LNCAP (cell line): ENCODE measurements around the gene ZNF112.

Experiments
- TF ChIP-seq, protein P1 (sequence below): fragments of 450-650 bp; IDR thresholded peaks from 2 replicates; pipeline ENCODE4 v1.5.1; 2017; ENCODE audit warnings: mild to moderate bottlenecking

Gene ZNF112

DNA sequence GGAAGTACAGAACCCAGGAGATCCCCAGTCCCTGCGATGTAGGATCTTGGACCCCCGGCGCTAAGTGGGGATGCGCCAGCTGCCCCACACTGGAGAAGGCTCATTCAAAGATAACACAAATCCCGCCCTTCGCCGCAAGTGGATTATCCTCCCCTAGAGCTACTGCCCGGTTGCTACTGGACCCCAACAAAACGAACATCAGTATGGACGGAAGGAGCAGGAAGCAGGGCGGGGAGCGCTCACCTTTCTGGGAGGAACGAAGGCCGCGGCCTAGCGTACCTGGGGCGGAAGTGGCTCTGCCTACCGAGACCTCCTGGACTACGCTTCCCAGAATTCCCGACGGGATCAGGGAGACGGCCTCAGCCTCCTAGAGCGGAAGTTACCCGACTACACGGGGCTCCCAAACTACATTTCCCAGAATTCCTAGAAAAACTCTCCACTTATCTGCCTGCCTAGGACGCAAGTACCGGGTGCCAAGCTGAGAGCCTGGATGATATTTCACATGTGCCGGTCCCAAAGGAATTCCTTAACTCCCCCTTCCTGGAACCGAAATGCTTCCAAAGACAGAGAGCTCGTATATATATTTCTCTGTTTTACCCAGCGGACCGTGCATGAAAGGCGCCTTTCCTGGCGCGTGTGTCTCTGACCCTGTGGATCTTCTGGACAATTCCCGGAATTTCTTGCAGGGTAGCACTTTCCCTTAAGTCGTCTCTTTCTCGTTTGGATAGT lies at the start of gene ZNF112:
Gene ZNF112 (minus strand): TSS at position 298 of the 729 bp plus-strand sequence. CDS start 16,141 bp downstream, outside the sequence.
- TF ChIP-seq, protein P1, sequence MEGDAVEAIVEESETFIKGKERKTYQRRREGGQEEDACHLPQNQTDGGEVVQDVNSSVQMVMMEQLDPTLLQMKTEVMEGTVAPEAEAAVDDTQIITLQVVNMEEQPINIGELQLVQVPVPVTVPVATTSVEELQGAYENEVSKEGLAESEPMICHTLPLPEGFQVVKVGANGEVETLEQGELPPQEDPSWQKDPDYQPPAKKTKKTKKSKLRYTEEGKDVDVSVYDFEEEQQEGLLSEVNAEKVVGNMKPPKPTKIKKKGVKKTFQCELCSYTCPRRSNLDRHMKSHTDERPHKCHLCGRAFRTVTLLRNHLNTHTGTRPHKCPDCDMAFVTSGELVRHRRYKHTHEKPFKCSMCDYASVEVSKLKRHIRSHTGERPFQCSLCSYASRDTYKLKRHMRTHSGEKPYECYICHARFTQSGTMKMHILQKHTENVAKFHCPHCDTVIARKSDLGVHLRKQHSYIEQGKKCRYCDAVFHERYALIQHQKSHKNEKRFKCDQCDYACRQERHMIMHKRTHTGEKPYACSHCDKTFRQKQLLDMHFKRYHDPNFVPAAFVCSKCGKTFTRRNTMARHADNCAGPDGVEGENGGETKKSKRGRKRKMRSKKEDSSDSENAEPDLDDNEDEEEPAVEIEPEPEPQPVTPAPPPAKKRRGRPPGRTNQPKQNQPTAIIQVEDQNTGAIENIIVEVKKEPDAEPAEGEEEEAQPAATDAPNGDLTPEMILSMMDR: no peak

DNA sequence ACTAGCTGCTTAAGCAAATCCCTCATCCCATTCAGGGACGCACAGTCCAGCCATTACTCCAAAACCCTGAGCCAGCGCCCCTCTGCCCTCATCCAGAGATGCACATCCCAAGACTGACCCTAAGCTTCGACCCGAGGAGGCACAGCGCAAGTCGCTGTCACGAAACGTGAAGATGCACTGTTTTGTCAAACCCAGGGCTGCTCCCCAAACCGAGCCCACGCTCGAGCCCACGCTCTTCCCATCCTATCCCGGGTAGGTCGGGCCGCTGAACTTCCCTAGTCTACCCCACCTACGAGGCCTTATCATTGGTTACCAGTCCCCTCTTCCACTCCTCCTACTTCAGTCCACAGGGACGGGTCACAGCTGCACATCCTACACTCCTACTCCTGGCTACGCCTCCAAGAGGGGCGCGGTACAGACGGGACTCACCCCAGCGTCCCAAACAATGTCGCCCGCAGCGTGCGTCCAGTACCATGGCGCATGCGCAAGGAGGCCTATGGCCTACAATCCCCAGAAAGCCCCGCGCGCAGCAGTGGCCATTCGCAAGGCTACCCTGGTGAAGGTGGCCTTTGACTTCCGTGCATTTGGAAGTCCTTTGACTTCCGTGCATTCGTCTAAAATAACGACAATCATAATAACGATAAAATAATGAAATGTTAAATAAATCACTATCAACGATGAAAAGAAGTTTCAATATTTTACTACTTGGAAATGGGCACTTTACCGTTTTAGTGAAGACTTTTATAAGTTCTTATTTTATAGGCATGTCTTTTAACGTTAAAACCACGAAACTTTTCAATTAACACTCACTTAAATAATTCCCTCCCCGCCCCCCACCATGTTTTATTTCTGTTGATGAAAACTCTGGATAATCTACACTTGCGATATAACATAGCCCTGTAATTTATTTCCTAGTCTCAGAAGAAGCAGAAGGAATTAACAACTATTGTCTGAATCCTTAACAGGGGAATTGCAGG lies 44.9 kb upstream of the ZNF112 start, which contains the start of gene ZNF285:
Gene ZNF285 (minus strand): TSS at position 470 of the 977 bp plus-strand sequence. CDS start 4,395 bp downstream, outside the sequence.
- TF ChIP-seq, protein P1: no peak

DNA sequence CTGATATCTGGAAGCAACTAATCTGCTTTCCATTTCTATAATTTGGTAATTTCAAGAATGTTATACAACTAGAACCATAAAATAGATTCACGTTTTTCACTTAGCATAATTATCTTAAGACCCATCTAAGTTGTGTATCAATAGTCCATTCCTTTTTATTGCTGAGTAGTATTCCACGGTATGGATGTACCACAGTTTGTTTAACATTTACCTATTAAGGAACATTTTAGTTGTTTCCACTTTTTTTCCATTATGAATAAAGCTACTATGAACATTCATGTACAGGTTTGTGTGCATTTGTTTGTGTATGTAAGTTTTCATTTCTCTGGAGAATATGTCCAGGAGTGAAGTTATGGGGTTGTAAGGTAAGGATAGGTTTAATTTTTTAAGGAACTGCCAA lies 18.3 kb upstream of the ZNF112 start:
- TF ChIP-seq, protein P1: no peak

DNA sequence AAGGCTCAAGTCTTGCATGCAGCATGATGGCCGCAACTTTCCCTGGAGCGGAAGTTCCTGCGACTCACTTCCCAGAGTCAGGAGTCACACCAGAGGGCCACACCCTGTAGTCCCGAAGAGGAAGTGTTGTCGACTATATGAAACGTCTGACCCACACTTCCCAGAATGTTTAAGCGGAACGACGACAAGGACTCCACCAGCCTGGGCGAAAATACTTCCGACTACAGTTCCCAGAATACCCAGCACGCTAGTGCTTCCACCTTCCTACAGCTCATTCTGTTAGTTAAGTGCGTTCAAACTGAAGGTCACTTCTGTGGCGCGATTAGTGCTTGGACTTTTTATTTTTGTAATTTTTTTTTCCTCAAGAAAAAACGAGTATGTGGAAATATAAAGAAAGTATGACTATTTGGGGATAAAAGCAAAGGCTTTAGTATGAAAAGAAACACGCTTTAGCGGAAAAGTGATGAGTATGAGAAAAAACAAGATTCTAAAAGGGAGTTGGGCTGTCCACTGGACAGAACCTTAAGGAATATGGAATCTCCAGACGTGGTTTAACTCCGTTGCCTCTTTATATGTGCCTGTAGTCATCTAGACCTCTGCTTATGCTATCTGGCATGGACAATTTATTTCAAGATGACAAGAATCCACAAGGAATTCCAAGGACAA lies 15.5 kb upstream of the ZNF112 start:
- TF ChIP-seq, protein P1: no peak

DNA sequence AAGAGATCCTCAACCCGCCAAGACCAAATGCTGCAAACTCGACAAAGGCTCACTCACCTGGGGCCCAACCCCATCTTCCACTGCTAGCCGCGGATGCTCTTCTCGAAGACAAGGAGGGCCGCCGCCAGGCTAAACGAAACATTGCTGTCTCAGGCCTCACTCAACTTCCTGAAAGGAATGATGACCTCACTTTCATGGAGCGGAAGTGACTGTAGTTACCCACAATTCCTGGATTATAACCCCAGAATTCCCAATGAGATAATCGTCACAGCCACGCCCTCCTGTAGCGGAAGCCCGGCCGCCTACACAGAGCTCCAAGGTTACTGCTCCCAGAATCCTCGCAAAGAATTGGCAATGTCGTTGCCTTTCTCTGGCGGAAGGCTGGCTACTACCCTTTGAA lies 10.5 kb upstream of the ZNF112 start:
- TF ChIP-seq, protein P1: no peak

DNA sequence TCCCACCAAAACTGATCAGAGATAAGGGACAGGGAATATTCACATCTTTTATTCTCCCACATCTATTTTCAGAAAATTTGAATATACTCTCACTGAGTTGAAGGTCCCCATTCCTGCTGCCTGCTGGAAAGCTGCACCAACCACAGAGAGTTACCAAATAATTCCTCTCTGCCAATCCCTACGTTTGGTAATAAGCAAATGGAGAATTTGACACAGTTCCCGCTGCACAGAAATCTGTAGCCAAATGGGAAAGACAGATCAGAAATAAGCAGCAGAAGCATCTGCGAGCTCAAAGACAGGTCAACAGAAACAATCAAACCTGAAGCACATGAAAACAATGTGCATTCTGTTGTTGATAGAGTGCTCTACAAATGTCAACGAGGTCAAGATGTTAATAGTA lies 9.9 kb downstream of the ZNF112 start:
- TF ChIP-seq, protein P1: no peak

DNA sequence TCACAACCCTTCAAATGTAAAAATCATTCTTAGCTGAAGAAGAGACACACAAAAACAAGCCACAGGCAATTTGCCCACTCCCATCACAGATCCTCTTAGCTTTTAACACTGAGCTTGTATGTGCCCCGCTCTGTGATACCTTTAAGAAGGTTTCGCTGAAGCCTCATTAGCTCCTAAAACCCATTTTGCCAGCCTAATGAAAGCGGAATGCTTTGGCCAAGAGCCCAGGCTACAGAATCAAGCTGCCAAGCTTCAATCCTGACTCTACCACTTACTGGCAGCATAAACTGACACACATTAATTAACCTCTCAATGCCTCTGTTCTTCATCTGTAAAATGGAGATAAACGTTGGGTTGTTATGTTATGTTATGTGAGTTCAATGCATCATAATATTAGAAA lies 10.5 kb downstream of the ZNF112 start:
- TF ChIP-seq, protein P1: no peak
